Gastroesophageal sphincter (tissue), 3 donors: Measurements from ENCODE around the gene SNED1.

Source experiments
- EP300 ChIP-seq: sonication (generic); formaldehyde crosslinking; IDR thresholded peaks from one replicate; pipeline ENCODE4 v1.6.1; 2017; ENCODE audit warnings: antibody characterized with exemption, mild to moderate bottlenecking
- POLR2A ChIP-seq, 2 donors: fragments of 450-650 bp; IDR thresholded peaks; one replicate each; pipeline ENCODE4 v1.6.1; 2017; ENCODE audit warnings: antibody characterized with exemption in 2 of 2, mild to moderate bottlenecking in 2 of 2, moderate library complexity in 1 of 2
- POLR2AphosphoS5 ChIP-seq: sonication (generic); formaldehyde crosslinking; IDR thresholded peaks from one replicate; pipeline ENCODE4 v1.6.1; 2017; ENCODE audit warnings: antibody characterized with exemption
- TF ChIP-seq, protein P1 (sequence below), 4 experiments: fragments of 200-600 bp in 2 of 4; fragments of 450-650 bp in 2 of 4; sonication (generic) in 1 of 4; IDR thresholded peaks; one replicate each; pipeline ENCODE4 v1.5.1; 2017 to 2019; ENCODE audit warnings: antibody characterized with exemption in 4 of 4, mild to moderate bottlenecking in 2 of 4, moderate library complexity in 2 of 4

GRCh38 chr2:241139531-241140444, 141.4 kb downstream of the SNED1 start:
- TF ChIP-seq, protein P1, sequence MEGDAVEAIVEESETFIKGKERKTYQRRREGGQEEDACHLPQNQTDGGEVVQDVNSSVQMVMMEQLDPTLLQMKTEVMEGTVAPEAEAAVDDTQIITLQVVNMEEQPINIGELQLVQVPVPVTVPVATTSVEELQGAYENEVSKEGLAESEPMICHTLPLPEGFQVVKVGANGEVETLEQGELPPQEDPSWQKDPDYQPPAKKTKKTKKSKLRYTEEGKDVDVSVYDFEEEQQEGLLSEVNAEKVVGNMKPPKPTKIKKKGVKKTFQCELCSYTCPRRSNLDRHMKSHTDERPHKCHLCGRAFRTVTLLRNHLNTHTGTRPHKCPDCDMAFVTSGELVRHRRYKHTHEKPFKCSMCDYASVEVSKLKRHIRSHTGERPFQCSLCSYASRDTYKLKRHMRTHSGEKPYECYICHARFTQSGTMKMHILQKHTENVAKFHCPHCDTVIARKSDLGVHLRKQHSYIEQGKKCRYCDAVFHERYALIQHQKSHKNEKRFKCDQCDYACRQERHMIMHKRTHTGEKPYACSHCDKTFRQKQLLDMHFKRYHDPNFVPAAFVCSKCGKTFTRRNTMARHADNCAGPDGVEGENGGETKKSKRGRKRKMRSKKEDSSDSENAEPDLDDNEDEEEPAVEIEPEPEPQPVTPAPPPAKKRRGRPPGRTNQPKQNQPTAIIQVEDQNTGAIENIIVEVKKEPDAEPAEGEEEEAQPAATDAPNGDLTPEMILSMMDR (IDR thresholded peaks at IDR 0.05): no peak
- TF ChIP-seq POLR2AphosphoS5 (no peak), EP300 (no peak), POLR2A (IDR thresholded peaks at IDR 0.05) (no peak)
